ENCODE data around the gene NPHP1.
A peak's percentile ranks its signal among the peaks of the same experiment; 100 is the strongest.
"Not testable (repeated sequence)": the region's sequence is repeated elsewhere in the genome, so short reads cannot be mapped to it uniquely, and the experiment has no call there.

The NPHP1 gene

DNA sequence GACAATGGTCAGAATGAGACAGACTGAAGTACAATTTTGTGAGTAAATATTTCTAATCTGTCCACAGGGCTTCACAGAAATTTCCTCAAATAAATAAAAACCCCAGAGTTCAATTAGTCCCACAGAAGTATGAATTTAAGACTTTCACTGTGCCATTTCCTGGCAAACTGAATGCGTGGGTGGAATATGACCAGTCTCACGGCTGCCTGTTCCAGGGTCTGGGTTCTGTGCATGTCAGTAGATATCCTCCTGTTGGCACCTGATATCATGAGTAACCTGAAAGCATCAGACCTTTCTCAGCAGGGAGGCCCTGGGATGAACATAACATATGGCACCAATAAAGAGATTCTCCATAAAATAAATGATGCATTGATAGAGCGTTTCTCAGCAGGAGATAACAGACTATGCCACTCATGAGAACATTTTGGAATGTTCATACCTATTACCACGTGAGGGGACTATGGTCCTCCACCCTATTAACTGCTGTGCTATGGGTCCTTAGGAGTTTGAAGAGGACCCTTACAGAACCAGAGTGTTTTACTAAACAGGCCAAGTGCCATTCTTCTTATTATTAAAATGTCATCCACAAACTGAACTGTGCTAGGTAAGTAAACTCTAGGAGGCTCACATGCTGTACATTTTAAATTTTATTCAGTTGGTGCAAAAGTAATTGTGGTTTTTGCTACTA is 78.6 kb downstream of the NPHP1 start:
- no peak for DNase-seq

DNA sequence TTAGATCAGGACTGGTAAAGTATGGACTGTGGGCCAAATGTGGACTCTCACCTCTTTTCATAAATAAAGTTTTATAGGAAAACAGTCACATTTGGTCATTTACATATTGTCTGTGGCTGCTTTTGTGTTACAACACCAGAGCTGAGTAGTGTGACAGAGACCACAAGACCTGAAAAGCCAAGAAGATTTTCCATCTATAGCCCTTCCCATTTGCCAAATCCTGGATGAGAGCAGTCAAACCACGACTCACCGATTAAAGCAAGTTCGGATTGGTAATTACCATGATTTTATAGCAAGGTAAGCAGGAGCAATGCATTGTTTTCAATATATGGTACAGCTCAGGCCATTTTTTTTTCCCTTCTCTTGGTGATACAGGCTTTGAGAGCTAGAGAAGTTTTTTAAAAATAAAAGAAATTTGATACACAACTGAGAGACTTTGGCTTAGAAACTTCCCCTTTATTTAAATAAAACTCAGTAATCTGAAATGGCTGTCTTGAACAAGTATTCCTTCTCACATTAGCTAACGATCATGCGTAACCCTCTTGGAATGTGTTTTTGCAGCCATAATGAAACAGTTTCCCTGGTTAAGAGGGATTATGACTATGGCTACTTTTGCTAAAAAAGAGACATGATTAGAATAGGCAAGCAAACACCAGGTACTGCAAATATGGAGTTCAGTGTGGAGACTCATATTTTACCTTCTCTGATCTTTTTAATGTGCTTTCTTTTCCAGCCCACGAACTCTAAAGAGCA is 79.7 kb downstream of the NPHP1 start:
- no peak for DNase-seq

DNA sequence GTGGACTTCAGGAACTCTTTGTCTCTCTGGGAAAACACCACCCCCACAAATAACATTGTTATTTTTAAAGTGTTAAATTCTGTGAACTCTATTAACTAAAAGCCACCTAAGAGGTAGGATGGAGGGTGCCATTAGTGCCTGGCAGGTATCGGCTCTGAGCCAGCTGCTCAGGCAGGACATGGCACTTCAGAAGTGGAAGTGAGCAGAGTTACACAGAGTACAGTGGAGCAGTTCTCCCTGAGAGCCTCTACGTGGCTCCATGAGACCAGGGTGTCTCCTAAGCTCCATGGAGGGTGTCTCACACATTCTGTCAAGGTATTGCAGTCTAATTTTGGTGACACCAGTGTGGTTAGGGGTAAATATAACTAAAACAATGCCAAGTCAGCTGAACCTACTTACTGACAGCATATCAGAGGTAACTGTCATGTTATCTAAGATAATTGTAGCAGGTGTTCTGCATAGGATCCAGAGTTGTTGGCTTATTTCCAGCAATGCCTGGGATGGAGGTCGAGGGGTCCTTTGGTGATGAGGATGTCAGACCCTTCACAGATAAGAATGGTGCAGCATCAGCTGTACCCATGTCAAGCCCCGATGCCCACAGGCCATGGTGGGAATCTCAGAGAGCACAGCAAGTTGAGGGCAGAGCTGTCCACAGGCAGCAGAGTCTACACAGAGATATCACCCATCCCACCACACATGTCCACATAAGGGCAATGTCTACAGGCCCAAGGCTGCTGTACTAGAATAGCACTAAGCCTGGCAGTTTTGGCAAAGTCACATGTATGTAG is 80.6 kb downstream of the NPHP1 start:
- no peak for DNase-seq

GRCh38 chr2:110121592-110121991 is 83.2 kb downstream of the NPHP1 start:
- DNase-seq, result no peak

- no peak for DNase-seq
Observed at GRCh38 chr2:110121052-110121334, 83.8 kb downstream of the NPHP1 start.

DNA sequence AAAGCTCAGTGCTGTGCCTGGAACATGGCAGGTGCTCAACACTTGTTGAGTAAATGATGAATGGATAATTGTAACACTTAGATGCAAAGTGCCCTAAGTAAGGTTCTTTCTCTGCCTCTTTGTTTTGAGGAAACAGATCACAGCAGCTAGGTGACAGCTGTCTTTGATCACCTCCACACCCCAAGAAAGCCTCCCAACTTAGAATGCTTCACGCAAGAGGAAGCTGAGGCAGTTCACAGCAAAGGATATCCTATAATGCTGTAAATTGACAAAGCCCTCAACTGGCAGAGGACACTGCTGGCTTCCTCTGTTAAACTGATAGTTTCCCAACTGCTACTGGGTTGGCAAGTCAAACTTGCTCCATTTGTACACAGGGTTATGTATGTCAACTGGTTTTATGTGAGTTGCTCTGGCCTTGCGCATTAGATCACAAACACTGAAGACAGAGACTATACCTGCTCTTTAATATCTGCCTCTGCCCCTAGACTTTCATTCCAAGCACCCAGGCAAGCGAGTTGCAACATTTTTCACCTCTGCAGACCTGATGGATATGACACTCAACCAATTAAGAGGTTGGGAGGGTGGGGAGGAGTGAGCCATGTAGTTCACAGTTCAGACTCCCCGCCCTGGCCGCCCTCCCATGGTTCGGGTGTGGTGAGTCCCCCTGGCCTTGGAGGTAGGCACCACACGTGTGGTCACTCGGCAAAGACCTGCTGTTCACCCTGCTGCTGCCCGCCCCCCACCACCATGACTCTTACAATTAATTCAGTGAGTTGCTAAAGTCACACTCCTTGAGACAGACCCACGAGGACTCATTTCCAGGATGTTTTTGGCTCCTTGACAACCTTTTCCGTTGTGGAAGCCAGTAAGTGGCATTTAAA is 84.4 kb downstream of the NPHP1 start:
- no peak for DNase-seq

DNA sequence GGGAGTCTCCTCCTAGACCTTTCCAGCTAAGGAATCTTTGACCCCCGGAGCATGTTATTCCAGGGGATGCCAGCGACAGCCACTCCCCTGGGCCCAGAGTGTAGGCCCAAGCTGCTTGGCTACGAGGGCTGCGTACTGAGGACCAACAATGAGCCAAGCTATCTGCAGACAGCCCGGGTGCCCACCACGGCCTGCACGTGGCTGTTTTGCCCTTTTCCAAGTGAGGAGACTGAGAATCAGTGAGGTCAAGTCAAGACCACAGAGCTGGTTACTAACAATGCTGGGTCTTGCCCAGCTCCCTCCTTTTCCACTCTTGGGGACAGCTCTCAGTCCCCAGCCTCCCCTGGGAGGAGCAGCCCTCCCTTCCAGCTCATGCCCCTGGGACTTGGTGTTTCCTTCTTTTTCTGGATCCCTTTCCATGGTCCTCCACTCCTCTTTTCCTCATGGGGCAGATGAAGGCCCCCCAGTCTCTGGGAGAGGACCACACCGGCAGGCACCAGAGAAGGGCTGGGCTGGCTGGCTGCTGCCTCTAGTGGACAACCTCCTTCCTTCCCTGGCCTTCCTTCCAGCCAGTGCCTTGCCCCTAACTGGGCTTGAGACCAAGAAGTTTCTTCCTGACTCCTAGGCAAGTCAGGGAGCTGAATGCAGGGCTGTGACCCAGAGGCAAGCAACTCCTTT is 88.6 kb downstream of the NPHP1 start:
- peak; percentile 57 for DNase-seq

DNA sequence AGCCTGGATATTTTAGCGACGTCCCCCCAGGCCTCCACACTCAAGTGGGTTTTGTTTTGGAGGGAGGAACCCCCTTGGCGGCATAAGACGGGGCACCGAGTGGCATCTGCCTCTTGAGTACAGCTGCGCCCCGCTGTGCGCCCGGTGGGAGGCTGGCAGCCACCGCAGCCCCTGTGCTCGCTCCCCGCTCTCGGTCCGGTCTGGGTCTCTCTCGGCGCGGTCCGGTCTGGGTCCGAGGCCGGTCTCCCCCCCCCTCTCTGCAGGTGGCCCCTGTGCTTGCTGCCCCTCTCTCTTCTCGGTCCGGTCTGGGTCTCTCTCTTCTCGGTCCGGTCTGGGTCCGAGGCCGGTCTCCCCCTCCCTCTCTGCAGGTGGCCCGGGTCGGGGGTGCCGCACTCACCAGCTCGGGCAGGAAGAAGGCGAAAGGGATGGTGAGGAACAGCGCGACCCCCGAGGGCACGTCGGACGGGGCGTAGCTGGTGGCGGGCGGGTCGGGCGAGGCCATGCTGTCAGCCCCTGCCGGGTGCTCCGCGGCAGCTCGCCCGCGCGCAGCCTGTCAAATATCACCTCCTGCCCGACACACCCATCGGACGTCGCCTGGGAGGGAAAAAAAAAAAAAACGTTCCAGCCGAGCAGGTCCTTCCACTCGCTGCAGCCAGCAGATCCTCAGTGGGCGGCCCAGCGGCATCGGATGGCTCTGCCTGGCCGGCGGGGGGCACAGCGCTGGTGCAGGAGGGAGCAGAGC is 89.4 kb downstream of the NPHP1 start, which contains the start of gene MALL:
MALL (minus strand) TSS at position 532 of the 742 bp plus-strand sequence; CDS start at position 502, 30 bp downstream.
- no peak for DNase-seq

DNA sequence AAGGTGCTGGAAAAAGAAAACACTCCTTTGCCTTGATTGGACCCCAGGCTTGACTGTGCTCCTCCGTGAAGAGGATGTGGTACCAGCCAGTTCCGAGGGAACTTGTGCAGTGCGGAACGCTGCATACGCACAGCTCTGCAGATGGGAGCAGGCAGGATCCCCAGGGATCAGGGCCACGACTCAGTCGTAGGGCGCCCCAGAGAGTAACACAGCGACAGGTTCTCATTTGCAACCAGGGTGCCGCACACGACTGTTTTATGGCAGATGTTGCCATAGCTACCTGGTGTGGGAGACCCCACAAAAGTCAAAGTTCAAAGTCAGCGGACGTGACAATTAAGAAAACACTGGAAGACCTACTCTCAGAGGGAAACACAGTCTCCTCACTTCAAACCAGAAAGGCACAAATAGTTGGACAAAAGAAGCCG is 90.0 kb downstream of the NPHP1 start:
- no peak for DNase-seq

- peak; percentile 56 for DNase-seq
Observed at GRCh38 chr2:110113961-110114591, 90.7 kb downstream of the NPHP1 start.

- DNase-seq, result not testable (repeated sequence)
Observed at GRCh38 chr2:110108291-110108690, 96.5 kb downstream of the NPHP1 start.

DNA sequence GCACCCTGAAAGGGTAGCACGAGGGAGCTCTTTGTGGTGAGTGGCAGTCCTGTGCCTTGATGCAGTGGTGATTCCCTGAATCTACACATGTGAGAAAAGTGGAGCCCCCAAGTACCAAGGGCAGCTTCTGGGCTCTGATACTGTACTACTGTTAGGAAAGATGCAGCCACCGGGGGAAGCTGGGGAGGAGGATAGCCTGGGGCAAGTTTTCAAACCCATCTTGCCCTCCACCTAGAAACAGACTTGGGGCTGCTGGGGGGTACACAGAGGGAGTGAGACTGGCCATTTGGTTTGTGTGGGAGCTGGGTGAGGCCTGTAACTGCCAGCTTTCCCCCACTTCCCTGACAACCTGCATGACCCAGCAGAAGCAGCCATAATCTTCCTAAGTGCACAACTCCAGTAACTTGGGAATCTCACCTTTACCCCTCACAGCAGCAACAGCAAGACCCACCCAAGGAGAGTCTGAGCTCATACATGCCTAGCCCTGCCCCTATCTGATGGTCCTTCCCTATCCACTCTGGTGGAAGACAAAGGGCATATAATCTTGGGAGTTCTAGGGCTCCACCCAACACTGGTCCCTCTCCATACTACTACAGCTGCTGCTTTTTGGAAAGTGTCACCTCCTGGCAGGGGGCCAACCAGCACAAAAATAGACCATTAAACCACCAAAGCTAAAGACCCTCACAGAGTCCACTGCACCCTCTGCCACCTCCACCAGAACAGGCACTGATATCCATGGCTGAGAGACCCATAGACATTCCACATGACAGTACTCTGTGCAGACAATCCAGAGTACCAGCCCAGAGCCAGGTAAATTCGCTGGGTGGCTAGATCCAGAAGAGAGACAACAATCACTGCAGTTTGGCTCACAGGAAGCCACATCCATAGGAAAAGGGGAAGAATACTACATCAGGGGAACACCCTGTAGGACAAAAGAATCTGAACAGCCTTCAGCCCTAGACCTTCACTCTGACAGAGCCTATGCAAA is 97.4 kb downstream of the NPHP1 start:
- DNase-seq, result no peak

DNA sequence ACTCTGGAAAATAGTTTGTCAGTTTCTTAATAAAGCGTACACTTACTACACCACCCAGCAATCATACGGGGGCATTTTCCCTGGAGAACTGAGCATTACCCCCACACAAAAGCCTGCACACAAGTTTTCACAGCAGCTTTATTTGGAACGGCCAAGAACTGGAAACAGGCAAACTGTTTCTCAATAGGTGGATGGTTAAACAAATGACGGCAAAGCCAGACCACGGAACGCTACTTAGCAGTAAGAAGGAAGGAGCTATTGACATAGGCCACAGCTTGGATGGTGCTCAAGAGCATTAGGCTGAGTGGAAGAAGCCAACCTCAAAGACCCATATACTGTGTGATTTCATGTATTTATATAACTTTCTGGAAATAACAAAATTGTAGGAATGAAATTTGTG is 98.2 kb downstream of the NPHP1 start:
- no peak for DNase-seq

DNA sequence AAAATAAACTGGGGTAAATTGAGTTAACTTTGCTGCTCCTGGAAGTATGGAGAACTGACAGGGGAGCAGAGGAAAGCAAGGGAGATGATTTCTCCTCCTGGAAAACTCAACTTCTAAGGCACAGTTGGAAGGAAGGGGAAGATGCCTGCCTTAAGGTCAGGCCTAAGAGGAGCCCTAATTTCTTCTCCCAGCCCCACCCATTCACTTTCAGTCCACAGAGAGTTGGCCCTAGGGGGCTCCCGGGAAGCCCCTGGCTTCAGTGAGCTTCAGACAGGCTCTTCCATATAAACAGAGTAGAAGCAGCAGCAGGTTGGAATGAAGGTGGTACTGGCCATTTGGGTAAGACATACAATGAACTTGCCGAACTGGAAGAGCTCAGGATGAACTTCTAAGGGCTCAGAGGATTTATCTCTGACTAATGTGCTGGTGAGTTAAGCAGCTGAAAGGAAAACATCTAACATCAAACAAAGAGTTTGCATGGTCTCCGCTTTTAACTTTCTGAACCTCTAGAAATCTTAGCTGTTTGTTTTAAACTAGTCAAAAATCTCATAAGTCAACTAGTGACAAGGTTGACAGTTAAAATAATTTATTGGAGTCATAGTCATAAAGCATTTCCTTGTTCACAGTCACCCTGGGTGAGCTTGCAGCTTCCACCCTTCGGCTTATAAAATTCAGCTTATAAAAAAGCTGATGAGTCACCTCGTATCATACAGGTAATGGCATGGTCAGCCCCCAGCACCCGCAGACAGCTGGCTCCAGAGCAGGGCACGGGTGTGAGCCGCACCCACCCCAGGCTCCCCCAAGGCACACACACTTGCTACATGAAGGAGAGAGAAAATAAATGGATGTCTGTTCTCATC is 99.0 kb downstream of the NPHP1 start:
- DNase-seq, result peak; percentile 76

- DNase-seq, result no peak
Observed at GRCh38 chr2:110105183-110105582, 99.6 kb downstream of the NPHP1 start.

DNA sequence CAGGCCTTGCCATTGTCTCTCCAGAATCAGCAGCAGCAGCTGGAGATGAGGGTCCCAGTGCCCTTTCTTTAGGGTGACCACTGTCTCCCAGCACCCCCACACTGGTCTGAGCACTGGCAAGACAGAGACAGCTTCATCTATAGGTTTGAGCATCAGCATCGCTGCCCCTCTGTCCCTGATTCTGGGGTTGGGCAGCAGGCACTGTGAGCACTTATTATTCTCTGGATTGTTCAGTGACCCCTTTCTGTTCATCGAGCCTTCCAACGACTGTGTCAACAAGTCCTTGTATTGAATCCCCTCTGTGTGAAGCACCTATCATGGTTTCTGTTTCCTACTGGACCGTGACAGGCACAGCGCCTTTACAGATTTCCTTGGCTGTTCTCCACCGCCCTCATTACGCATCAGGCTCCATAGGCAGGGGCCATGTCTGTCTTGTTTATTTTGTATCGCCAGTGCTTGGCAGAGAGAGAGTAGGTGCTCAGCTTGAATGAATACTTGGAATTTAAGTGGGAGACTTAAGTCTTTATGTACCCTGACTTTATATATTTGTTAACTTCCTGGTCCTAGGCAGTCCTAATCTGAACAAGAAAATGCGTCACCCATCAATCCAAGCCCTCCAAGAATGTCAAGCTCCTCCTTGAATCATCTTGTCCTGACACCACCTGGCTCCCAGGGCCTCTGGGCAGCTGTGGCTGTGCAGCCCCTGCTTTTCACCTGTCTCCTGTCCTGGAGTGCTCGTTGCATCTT is 100.6 kb downstream of the NPHP1 start:
- no peak for DNase-seq

DNA sequence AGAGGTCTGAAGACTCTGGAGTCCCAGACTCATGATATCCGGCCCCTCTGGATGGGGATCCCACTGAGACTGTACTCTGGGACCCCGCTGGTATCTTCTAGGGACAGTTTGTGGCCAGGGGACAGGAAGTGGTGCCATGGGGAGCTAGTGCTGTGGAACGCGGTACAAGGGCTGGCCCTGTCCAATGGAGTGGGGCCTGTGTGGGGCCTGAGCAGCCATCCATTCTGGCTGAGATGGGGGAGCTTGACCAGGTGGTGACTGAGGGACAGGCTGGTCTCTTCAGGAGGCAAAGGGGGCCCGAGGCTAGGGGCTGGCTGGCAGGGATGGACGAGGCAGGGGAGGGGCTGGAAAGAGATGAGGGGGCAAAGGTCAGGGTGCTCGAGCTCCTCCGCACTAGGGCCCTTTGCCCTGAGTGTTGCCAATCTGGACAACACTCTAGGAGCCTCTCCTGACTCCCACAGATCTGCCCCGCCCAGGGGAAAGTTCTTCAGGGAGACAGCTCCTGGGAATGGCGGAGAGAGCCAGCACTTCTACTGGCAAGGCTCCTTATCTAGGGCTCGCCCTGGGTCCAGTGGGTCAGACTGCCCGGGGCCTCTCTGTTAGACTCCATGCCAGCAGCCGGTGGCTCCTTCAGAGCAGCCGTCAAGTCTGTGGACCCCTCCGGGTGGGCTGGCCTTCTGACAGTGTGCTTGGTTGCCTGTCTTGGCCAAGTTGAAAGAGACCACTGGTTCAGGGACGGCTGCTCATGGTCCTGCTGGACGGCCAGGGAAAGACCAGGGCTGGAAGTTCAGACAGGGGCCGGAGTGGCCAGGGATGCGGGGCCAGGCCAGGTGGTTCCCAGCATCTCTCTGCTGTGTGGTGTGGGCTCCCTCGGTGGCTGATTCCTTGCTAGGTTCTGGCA is 101.5 kb downstream of the NPHP1 start:
- no peak for DNase-seq
